Adrenal gland (tissue), 5 donors: ENCODE data around the gene MOV10L1.

Experiments
- CTCF ChIP-seq, 6 experiments: fragments of 450-650 bp in 4 of 6; fragments of 200-600 bp in 2 of 6; sonication (generic) in 1 of 6; IDR thresholded peaks; 1 replicate in 5 of 6; 2 replicates in 1 of 6; pipeline versions ENCODE4 v1.5.1 to v1.8.0; 2016 to 2021; ENCODE audit warnings: antibody characterized with exemption in 6 of 6, mild to moderate bottlenecking in 2 of 6, moderate library complexity in 1 of 6
- POLR2A ChIP-seq, 2 donors: fragments of 450-650 bp; IDR thresholded peaks; one replicate each; pipeline ENCODE4 v1.6.1; 2017; ENCODE audit warnings: antibody characterized with exemption in 2 of 2, mild to moderate bottlenecking in 2 of 2, moderate library complexity in 1 of 2
- donor health status: DM: no; HTN: no; CAD: no.

- TF ChIP-seq CTCF (IDR thresholded peaks at IDR 0.05), result no peak
- TF ChIP-seq POLR2A (IDR thresholded peaks at IDR 0.05), result no peak
Measured at GRCh38 chr22:50150161-50151129, 60.6 kb downstream of the MOV10L1 start.
